Measurements from ENCODE around the gene HCK.

DNA sequence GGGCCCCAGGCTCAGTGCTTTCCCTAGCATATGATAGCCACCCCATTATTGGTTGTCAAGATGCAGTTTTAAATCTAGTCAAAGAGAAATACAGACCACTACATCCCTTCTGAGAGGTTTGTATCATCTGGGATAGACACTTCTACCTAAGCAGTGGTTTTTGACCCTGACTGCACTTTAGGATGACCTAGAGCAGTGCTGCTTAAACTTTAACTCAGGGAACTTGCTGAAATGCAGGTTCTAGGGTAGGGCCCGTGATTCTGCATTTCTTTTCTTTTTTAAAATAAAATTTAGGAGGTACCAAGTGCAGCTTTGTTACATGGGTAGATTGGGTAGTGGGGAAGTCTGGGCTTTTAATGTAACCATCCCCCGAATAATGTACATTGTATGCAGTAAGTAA is 76.1 kb downstream of the HCK start:
- TF ChIP-seq CHD2 (IDR thresholded peaks at IDR 0.05; ENCODE audit: low read length, partially characterized antibody) (no peak), EP300 (IDR thresholded peaks at IDR 0.05) (no peak), NPAS2 (CRISPR knock-in tag; IDR thresholded peaks at IDR 0.05; ENCODE audit: borderline replicate concordance) (no peak), SREBF2 (IDR thresholded peaks at IDR 0.05) (no peak), POLR2A (IDR thresholded peaks at IDR 0.05; ENCODE audit: low read length) (no peak), MAZ (IDR thresholded peaks at IDR 0.05; ENCODE audit: borderline replicate concordance, low read depth, low read length) (no peak), SMC3 (IDR thresholded peaks at IDR 0.05) (no peak), CBX2 (IDR thresholded peaks at IDR 0.05; ENCODE audit: borderline replicate concordance, low read depth) (no peak)
- TF ChIP-seq, protein P1, sequence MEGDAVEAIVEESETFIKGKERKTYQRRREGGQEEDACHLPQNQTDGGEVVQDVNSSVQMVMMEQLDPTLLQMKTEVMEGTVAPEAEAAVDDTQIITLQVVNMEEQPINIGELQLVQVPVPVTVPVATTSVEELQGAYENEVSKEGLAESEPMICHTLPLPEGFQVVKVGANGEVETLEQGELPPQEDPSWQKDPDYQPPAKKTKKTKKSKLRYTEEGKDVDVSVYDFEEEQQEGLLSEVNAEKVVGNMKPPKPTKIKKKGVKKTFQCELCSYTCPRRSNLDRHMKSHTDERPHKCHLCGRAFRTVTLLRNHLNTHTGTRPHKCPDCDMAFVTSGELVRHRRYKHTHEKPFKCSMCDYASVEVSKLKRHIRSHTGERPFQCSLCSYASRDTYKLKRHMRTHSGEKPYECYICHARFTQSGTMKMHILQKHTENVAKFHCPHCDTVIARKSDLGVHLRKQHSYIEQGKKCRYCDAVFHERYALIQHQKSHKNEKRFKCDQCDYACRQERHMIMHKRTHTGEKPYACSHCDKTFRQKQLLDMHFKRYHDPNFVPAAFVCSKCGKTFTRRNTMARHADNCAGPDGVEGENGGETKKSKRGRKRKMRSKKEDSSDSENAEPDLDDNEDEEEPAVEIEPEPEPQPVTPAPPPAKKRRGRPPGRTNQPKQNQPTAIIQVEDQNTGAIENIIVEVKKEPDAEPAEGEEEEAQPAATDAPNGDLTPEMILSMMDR (IDR thresholded peaks at IDR 0.05): no peak
- TF ChIP-seq, protein P2, sequence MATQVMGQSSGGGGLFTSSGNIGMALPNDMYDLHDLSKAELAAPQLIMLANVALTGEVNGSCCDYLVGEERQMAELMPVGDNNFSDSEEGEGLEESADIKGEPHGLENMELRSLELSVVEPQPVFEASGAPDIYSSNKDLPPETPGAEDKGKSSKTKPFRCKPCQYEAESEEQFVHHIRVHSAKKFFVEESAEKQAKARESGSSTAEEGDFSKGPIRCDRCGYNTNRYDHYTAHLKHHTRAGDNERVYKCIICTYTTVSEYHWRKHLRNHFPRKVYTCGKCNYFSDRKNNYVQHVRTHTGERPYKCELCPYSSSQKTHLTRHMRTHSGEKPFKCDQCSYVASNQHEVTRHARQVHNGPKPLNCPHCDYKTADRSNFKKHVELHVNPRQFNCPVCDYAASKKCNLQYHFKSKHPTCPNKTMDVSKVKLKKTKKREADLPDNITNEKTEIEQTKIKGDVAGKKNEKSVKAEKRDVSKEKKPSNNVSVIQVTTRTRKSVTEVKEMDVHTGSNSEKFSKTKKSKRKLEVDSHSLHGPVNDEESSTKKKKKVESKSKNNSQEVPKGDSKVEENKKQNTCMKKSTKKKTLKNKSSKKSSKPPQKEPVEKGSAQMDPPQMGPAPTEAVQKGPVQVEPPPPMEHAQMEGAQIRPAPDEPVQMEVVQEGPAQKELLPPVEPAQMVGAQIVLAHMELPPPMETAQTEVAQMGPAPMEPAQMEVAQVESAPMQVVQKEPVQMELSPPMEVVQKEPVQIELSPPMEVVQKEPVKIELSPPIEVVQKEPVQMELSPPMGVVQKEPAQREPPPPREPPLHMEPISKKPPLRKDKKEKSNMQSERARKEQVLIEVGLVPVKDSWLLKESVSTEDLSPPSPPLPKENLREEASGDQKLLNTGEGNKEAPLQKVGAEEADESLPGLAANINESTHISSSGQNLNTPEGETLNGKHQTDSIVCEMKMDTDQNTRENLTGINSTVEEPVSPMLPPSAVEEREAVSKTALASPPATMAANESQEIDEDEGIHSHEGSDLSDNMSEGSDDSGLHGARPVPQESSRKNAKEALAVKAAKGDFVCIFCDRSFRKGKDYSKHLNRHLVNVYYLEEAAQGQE (IDR thresholded peaks at IDR 0.05): no peak
